HCT116 (cell line): Measurements from ENCODE around the gene GTF2H2.
"Not testable (repeated sequence)": the region's sequence is repeated elsewhere in the genome, so short reads cannot be mapped to it uniquely, and the experiment has no call there.

ENCODE experiments used
- SIN3A ChIP-seq: IDR thresholded peaks from 2 replicates; pipeline ENCODE4 v1.6.1; 2012; ENCODE audit warnings: low read depth
- SRF ChIP-seq: IDR thresholded peaks from 2 replicates; pipeline ENCODE4 v1.6.1; 2012; ENCODE audit warnings: low read depth
- ZNF274 ChIP-seq: fragments of 200-500 bp; sonication (Bioruptor generic); IDR thresholded peaks from 2 replicates; pipeline ENCODE4 v1.6.1; 2014; ENCODE audit warnings: mild to moderate bottlenecking, low read depth, low read length, inconsistent platforms

DNA sequence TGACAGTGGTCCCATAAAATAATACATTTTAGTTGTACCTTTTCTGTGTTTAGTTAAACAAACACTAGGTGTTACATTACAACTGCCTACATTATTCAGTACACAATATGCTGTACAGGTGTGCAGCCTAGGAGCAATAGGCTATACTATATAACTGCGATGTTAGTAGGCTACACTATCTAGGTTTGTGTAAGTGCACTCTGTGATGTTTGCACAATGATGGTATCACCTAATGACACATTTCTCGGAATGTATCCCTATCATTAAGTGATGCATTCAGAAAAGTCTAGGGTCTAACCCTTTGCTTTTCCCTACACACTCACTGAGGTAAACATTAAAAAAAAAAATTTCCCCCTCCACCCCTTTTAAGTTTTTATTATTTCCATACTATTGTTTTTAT is 22.7 kb downstream of the GTF2H2 start:
- TF ChIP-seq ZNF274, SRF, SIN3A: not testable (repeated sequence)
